ENCODE measurements around the gene GRPEL1.

DNA sequence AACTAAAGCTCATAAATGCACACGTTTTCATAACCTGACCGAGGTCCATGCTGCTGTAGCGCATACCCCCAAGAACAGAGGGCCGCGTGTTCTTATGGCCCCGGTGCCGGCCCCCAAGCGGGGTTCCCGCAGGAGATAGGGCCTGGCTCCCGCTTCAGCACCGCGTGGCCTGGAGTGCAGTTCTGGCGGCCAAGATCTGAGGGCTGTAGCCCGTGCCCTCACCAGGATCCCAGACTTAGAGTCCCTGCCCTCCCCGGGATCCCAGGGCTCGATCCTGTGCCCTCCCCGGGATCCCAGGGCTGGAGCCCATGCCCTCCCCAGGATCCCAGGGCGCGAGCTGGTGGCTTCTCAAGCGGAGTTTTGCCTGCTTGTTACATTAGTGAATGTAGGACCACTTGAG, 1.0 kb upstream of the GRPEL1 start:
- TF ChIP-seq, protein P1, sequence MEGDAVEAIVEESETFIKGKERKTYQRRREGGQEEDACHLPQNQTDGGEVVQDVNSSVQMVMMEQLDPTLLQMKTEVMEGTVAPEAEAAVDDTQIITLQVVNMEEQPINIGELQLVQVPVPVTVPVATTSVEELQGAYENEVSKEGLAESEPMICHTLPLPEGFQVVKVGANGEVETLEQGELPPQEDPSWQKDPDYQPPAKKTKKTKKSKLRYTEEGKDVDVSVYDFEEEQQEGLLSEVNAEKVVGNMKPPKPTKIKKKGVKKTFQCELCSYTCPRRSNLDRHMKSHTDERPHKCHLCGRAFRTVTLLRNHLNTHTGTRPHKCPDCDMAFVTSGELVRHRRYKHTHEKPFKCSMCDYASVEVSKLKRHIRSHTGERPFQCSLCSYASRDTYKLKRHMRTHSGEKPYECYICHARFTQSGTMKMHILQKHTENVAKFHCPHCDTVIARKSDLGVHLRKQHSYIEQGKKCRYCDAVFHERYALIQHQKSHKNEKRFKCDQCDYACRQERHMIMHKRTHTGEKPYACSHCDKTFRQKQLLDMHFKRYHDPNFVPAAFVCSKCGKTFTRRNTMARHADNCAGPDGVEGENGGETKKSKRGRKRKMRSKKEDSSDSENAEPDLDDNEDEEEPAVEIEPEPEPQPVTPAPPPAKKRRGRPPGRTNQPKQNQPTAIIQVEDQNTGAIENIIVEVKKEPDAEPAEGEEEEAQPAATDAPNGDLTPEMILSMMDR (IDR thresholded peaks at IDR 0.05) = no peak
- no peak for TF ChIP-seq POLR2A (IDR thresholded peaks at IDR 0.05)
